DMS153 treated with DMSO at 0.1 percent for 48 hours (cell line): Measurements from ENCODE around the gene WNK2.
"Not testable (repeated sequence)": the region's sequence is repeated elsewhere in the genome, so short reads cannot be mapped to it uniquely, and the experiment has no call there.

Source experiments
- DNase-seq: peaks from one replicate; lab custom pipeline; 2025; ENCODE audit not compliant: unreplicated experiment; lab: John Stamatoyannopoulos, UW

Gene WNK2

DNA sequence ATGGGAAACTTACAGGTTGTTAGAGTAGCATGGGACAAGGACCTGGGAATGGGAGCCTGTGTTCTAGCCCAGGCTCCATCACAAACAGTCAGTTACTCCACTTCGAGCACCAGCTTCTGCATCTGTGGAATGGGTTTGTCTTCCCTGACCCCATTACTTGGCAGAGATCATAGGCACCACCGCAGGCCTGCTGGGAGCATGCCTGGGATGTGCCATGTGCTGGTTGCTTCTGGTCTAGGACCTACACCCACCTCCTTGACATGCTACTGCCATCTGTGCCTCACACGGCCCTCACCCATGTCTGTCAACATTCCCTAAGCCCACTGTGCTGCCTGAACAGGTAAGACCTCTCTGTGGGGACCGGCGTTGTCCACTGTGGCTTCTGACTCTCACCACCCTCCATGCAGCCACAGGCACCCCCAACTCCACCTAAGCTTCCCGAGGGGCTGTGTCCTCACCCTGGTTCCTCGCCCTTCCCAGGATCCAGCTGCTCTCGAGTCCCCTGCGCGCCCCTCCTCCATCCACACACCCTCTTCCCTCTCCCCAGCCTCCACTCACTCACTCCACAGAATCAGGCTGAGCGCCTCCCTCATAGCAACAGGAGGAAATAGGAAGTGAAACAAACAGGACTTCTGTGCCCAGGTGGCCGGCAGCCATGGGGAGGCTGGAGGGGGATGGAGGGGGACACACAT lies 181.6 kb downstream of the WNK2 start:
- no peak for DNase-seq

DNA sequence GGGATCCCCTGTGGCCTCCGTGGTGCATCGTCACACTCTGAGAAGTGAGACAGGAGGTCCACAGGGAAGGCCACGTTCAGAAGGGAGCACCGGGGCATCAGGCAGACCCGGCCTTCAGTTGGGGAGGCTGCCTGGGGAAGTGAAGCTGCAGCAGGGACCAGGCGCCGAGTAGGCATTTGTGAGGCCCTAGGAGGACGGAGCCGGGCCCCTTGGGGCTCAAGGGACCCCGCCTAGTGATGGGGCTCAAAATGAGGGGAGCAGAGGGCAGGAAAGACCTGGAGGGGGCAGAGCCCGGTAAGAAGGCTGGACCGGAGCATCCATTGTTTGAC lies 182.1 kb downstream of the WNK2 start:
- DNase-seq, result no peak

DNA sequence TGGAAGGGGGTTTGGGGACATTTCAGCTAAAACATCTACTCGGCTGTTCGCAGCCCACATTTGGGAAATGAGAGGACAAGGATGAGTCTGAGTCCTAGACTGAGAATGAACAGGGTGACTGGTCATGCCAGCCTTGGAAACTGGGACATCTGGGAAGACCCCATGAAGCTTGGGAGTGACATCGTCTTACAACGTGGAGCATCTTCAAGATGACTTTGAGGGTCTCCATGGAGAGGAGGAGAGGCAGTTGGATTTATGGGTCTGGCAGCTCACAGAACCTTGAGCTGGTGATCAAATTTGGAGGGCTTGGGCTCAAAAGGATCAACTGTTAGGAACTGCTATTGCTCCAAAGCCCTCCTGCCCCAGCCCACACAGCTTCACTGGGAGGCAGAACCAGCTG lies 182.5 kb downstream of the WNK2 start:
- not testable (repeated sequence) for DNase-seq

DNA sequence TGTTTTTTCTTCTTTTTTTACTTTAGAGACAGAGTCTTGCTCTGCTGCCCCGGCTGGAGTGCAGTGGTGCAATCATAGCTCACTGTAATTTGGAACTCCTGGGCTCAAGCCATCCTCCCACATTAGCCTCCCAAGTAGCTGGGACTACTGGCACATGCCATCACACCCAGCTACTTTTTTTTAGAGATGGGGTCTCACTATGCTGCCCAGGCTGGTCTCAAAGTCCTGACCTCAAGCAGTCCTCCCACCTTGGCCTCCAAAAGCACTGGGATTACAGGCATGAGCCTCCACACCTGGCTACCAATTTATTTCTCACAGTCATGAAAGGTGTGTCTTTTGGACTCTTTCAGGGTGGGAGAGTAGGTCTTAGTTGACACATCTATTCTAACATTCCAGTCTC lies 184.5 kb downstream of the WNK2 start:
- DNase-seq, result no peak

DNA sequence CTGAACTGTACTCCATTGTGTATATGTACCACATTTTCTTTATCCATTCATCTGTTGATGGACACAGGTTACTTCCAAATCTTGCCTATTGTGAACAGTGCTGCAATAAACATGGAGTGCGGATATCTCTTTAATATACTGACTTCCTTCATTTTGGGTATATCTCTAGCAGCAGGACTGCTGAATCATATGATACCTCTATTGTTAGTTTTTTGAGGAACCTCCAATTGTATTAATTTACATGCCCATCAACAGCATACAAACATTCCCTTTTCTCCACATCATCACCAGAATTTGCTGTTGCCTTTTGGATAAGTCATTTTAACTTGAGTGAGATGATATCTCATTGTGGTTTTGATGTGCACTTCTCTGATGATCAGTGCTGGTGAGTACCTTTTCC lies 185.7 kb downstream of the WNK2 start:
- no peak for DNase-seq
